Astrocyte (in vitro differentiated cells and primary cell): ENCODE measurements around the gene RBM47. TPM values are rescaled to one million over a fixed set of nuclear protein-coding genes. Genes with fewer than 3 reads are reported as not detected.

Source experiments
- DNase-seq: peaks from one replicate; pipeline ENCODE4 v3.0.0-alpha.2; 2010; ENCODE audit warnings: low read depth
- FAIRE-seq: peaks from 2 replicates; lab custom pipeline; 2011; peaks lifted over from hg19 to GRCh38; lab: Jason Lieb, UNC
- H2AFZ ChIP-seq: 2 replicates; pipeline ENCODE4 v1.6.0; 2012; ENCODE audit warnings: low read depth, low read length, inconsistent platforms
- H3K27ac ChIP-seq: 2 replicates; pipeline ENCODE4 v1.5.1; 2011; ENCODE audit warnings: low read depth, low read length, inconsistent platforms
- H3K27me3 ChIP-seq: 2 replicates; pipeline ENCODE4 v1.6.0; 2011; ENCODE audit warnings: low read length, inconsistent platforms; ENCODE audit not compliant: insufficient read depth
- H3K36me3 ChIP-seq: 2 replicates; pipeline ENCODE4 v1.5.1; 2011; ENCODE audit warnings: low read length, inconsistent platforms; ENCODE audit not compliant: insufficient read depth
- H3K4me1 ChIP-seq: 2 replicates; pipeline ENCODE4 v1.5.1; 2011; ENCODE audit warnings: low read length, inconsistent platforms; ENCODE audit not compliant: insufficient read depth
- H3K4me2 ChIP-seq: 2 replicates; pipeline ENCODE4 v1.6.0; 2012; ENCODE audit warnings: low read length, inconsistent platforms
- H3K4me3 ChIP-seq: 2 replicates; pipeline ENCODE4 v1.5.1; 2011; ENCODE audit warnings: low read depth, mild to moderate bottlenecking, low read length, inconsistent platforms; ENCODE audit not compliant: insufficient read depth
- H3K79me2 ChIP-seq: 2 replicates; pipeline ENCODE4 v1.6.0; 2012; ENCODE audit warnings: mild to moderate bottlenecking, low read length, inconsistent platforms; ENCODE audit not compliant: insufficient read depth
- H3K9ac ChIP-seq: 2 replicates; pipeline ENCODE4 v1.6.0; 2012; ENCODE audit warnings: mild to moderate bottlenecking, low read length, inconsistent platforms
- H3K9me3 ChIP-seq: 2 replicates; pipeline ENCODE4 v1.5.1; 2012; ENCODE audit warnings: low read depth, mild to moderate bottlenecking, low read length, inconsistent platforms; ENCODE audit not compliant: insufficient read depth
- H4K20me1 ChIP-seq: 2 replicates; pipeline ENCODE4 v1.6.0; 2012; ENCODE audit warnings: low read length, inconsistent platforms; ENCODE audit not compliant: insufficient read depth
- H3K27ac Mint-ChIP-seq: one replicate; pipeline ENCODE4 v1.8.0; 2021; ENCODE audit warnings: mild to moderate bottlenecking, mixed read lengths; ENCODE audit not compliant: unreplicated experiment
- H3K27me3 Mint-ChIP-seq: one replicate; pipeline ENCODE4 v1.8.0; 2021; ENCODE audit warnings: low read depth, mixed read lengths; ENCODE audit not compliant: unreplicated experiment
- H3K36me3 Mint-ChIP-seq: one replicate; pipeline ENCODE4 v1.8.0; 2021; ENCODE audit warnings: low read depth, mixed read lengths; ENCODE audit not compliant: unreplicated experiment
- H3K4me1 Mint-ChIP-seq: one replicate; pipeline ENCODE4 v1.8.0; 2021; ENCODE audit warnings: low read depth, mixed read lengths; ENCODE audit not compliant: unreplicated experiment
- H3K4me3 Mint-ChIP-seq: one replicate; pipeline ENCODE4 v1.8.0; 2021; ENCODE audit warnings: mild to moderate bottlenecking, moderate library complexity, mixed read lengths; ENCODE audit not compliant: unreplicated experiment
- H3K9me3 Mint-ChIP-seq: one replicate; pipeline ENCODE4 v1.8.0; 2021; ENCODE audit warnings: mild to moderate bottlenecking, mixed read lengths; ENCODE audit not compliant: unreplicated experiment
- EZH2 ChIP-seq: IDR thresholded peaks from 2 replicates; pipeline ENCODE4 v1.6.1; 2012; ENCODE audit warnings: mild to moderate bottlenecking, low read length, inconsistent platforms; ENCODE audit not compliant: insufficient read depth
- total RNA-seq: library from RNA; stranded (reverse); gene quantifications from 2 replicates; pipeline ENCODE4 v1.2.1, GENCODE V29; 2021
- TF ChIP-seq, protein P1 (sequence below): IDR thresholded peaks from 2 replicates; pipeline ENCODE4 v1.5.1; 2011; ENCODE audit warnings: low read depth, mild to moderate bottlenecking, inconsistent platforms, low read length, moderate library complexity; ENCODE audit not compliant: insufficient read depth

RBM47 gene
- total RNA-seq, 1 donor from 2014 or later = 2.9 TPM

DNA sequence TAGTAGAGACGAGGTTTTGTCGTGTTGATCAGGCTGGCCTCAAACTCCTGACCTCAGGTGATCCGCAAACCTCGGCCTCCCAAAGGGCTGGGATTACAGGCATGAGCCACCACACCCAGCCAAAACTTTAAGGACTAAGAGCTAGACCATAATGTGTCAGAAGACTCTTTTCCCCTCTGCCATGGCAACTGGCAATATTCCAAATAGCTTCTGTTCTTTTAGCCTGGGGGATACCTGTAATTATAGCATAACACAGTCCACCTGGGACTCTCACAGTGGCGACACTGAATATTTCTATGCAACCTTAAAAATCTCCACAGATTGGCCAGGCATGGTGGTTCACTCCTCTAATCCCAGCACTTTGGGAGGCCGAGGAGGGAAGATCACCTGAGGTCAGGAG lies 45.5 kb upstream of the RBM47 start:
- Mint-ChIP-seq H3K27me3 (no peaks in the 10 kb centered on the region), H3K4me3 (no peak overlapping the region), H3K36me3 (no peaks in the 10 kb centered on the region), H3K9me3 (no peaks in the 10 kb centered on the region), H3K4me1 (peaks cover 19% of the 10 kb centered on the region), H3K27ac (no peak overlapping the region)
- Histone ChIP-seq H3K4me2 (no peak overlapping the region), H3K4me1 (peaks cover 13% of the 10 kb centered on the region), H3K36me3 (no peaks in the 10 kb centered on the region), H3K27me3 (no peaks in the 10 kb centered on the region), H3K9ac (no peak overlapping the region), H3K79me2 (no peaks in the 10 kb centered on the region), H2AFZ (no peak overlapping the region), H3K4me3 (no peak overlapping the region), H3K9me3 (no peaks in the 10 kb centered on the region), H4K20me1 (no peaks in the 10 kb centered on the region), H3K27ac (no peak overlapping the region)
- TF ChIP-seq, protein P1, sequence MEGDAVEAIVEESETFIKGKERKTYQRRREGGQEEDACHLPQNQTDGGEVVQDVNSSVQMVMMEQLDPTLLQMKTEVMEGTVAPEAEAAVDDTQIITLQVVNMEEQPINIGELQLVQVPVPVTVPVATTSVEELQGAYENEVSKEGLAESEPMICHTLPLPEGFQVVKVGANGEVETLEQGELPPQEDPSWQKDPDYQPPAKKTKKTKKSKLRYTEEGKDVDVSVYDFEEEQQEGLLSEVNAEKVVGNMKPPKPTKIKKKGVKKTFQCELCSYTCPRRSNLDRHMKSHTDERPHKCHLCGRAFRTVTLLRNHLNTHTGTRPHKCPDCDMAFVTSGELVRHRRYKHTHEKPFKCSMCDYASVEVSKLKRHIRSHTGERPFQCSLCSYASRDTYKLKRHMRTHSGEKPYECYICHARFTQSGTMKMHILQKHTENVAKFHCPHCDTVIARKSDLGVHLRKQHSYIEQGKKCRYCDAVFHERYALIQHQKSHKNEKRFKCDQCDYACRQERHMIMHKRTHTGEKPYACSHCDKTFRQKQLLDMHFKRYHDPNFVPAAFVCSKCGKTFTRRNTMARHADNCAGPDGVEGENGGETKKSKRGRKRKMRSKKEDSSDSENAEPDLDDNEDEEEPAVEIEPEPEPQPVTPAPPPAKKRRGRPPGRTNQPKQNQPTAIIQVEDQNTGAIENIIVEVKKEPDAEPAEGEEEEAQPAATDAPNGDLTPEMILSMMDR = no peak
- no peak for TF ChIP-seq EZH2
- FAIRE-seq (no peak), DNase-seq (no peak)

DNA sequence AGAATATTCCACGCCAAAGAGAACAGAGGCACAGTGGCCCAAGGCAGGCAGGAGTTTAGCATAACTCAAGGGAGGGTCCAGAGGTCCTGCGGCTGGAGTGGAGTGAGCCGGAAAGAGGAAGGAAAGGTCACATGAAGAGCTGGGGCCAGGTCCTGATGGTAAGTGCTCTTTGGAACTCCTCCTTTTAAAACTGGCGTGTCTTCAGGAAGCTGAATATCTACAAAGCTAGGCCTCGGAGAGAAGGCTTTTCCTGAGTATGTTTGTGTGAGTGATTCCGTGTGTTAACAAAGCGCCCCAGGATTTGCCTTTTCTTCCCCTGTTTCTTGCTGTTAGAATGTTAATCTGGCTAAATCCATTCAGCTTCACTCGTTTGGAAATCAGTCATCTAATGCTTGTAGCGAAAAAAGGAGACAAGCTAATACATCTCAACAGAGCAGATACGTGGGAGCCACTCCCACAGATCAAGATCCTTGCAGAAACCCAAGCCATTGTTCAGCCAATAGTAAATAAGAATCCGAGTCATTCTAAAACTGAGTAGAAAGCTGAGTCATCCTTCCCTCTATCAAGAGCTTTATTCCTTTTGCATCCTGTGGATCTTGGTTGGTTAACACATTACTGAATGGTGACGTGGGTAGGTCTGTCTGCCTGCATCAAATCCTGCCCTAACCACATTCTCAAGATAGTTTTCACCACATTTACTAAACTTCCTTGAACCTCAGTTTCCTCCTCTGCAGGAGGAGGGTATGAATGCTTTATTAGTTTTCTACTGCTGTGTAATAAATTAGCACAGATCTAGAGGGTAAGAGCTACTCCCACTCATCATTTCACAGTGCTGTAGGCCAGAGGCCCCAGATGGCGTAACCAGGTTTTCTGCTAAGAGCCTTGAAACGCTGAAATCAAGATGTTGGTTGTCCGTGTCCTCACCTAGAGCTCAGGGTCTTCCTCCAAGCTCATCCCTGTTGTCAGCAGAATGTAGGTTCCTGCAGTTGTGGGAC lies 43.2 kb upstream of the RBM47 start:
- FAIRE-seq (peak; percentile 99), DNase-seq (peak; percentile 100)
- H3K27ac Mint-ChIP-seq = peak overlapping the region; percentile 98
- H3K4me2 ChIP-seq = peak overlapping the region; percentile 74
- H3K27me3 ChIP-seq = no peaks in the 10 kb centered on the region
- H3K4me3 Mint-ChIP-seq = peak overlapping the region; percentile 7
- H3K4me1 ChIP-seq = peaks cover 13% of the 10 kb centered on the region
- H3K27ac ChIP-seq = peak overlapping the region; percentile 94
- peak overlapping the region; percentile 81 for H2AFZ ChIP-seq
- H3K9ac ChIP-seq = peak overlapping the region; percentile 73
- H3K4me3 ChIP-seq = peak overlapping the region; percentile 27
- peaks cover 18% of the 10 kb centered on the region for H3K4me1 Mint-ChIP-seq
- H3K9me3 ChIP-seq = no peaks in the 10 kb centered on the region
- H3K9me3 Mint-ChIP-seq = no peaks in the 10 kb centered on the region
- H4K20me1 ChIP-seq = no peaks in the 10 kb centered on the region
- no peak for TF ChIP-seq EZH2
- TF ChIP-seq, protein P1 = no peak
- H3K36me3 ChIP-seq = no peaks in the 10 kb centered on the region
- no peaks in the 10 kb centered on the region for H3K36me3 Mint-ChIP-seq
- no peaks in the 10 kb centered on the region for H3K79me2 ChIP-seq
- H3K27me3 Mint-ChIP-seq = no peaks in the 10 kb centered on the region

DNA sequence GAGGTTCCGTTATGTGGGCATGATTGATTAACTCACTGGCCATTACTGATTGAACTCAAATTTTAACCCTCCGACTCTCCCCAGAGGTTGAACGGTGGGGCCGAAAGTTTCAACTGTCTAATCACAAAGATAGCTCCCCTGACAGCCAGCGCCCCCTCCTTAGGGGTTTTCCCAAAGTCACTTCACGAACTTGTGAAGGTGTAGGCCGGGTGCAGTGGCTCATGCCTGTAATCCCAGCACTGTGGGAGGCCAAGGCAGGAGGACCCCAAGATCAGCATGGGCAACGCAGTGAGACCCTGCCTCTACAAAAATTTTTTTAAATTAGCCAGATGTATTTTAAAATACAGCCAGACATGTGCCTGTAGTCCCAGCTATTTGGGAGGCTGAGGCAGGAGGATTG lies 39.8 kb upstream of the RBM47 start:
- Mint-ChIP-seq H3K4me3 (no peak overlapping the region), H3K36me3 (no peaks in the 10 kb centered on the region), H3K4me1 (peaks cover 18% of the 10 kb centered on the region), H3K27ac (no peak overlapping the region), H3K27me3 (no peaks in the 10 kb centered on the region), H3K9me3 (no peaks in the 10 kb centered on the region)
- H3K9ac ChIP-seq = no peak overlapping the region
- H3K4me3 ChIP-seq = no peak overlapping the region
- FAIRE-seq = no peak
- DNase-seq = no peak
- H3K27me3 ChIP-seq = no peaks in the 10 kb centered on the region
- H3K9me3 ChIP-seq = no peaks in the 10 kb centered on the region
- H3K36me3 ChIP-seq = no peaks in the 10 kb centered on the region
- peaks cover 13% of the 10 kb centered on the region for H3K4me1 ChIP-seq
- no peak overlapping the region for H3K4me2 ChIP-seq
- no peak overlapping the region for H2AFZ ChIP-seq
- no peak for TF ChIP-seq EZH2
- TF ChIP-seq, protein P1 = no peak
- H3K79me2 ChIP-seq = no peaks in the 10 kb centered on the region
- no peaks in the 10 kb centered on the region for H4K20me1 ChIP-seq
- H3K27ac ChIP-seq = no peak overlapping the region
